Measurements from ENCODE around the gene FBXO17. TPM values are rescaled to one million over a fixed set of nuclear protein-coding genes. Genes with fewer than 3 reads are reported as not detected.
"Not testable (repeated sequence)": the region's sequence is repeated elsewhere in the genome, so short reads cannot be mapped to it uniquely, and the experiment has no call there.

Gene FBXO17
- total RNA-seq, 1 donor, result 19.9 TPM

- H3K4me3 ChIP-seq (ENCODE audit: low read depth, low read length), result no peak overlapping the region
- no peak for DNase-seq (ENCODE audit: low read depth)
- TF ChIP-seq CTCF (IDR thresholded peaks at IDR 0.05; ENCODE audit: insufficient read depth, low read depth, low read length), result no peak
Measured at GRCh38 chr19:38942471-38943181, 32.9 kb downstream of the FBXO17 start.

- TF ChIP-seq CTCF (IDR thresholded peaks at IDR 0.05; ENCODE audit: insufficient read depth, low read depth, low read length), result no peak
- no peak for DNase-seq (ENCODE audit: low read depth)
- H3K4me3 ChIP-seq (ENCODE audit: low read depth, low read length), result no peak overlapping the region
Measured at GRCh38 chr19:38941979-38942378, 33.6 kb downstream of the FBXO17 start.

- DNase-seq (ENCODE audit: low read depth); H3K4me3 ChIP-seq (ENCODE audit: low read depth, low read length): not testable (repeated sequence)
Measured at GRCh38 chr19:38941466-38941865, 34.1 kb downstream of the FBXO17 start.

GRCh38 chr19:38939957-38940356 lies 35.6 kb downstream of the FBXO17 start:
- H3K4me3 ChIP-seq (ENCODE audit: low read depth, low read length), result no peak overlapping the region
- no peak for TF ChIP-seq CTCF (IDR thresholded peaks at IDR 0.05; ENCODE audit: insufficient read depth, low read depth, low read length)
- DNase-seq (ENCODE audit: low read depth), result no peak

DNA sequence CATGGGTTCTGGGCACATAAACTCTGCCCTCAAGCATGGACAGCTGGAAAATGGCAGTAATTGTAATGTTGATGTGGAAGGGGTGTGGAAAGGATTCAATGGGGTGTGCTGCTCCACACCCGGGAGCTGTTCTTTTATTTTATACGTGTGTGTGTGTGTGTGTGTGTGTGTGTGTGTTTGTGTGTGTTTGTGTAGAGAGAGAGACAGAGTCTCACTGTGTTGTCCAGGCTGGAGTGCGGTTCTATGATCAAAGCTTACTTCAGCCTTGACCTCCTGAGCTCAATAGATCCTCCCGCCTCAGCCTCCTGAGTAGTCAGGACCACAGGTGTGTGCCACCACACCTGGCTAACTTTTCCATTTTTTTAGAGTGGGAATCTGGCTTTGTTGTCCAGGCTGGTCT lies 42.0 kb downstream of the FBXO17 start:
- no peak for TF ChIP-seq CTCF (IDR thresholded peaks at IDR 0.05; ENCODE audit: insufficient read depth, low read depth, low read length)
- no peak for DNase-seq (ENCODE audit: low read depth)

GRCh38 chr19:38932425-38933179 lies 42.9 kb downstream of the FBXO17 start:
- TF ChIP-seq CTCF (IDR thresholded peaks at IDR 0.05; ENCODE audit: insufficient read depth, low read depth, low read length), result peak; percentile 46
- H3K4me3 ChIP-seq (ENCODE audit: low read depth, low read length), result no peak overlapping the region
- peak; percentile 43 for DNase-seq (ENCODE audit: low read depth)

More for the DNA sequence above, 42.0 kb downstream of the FBXO17 start:
- no peak overlapping the region for H3K4me3 ChIP-seq (ENCODE audit: low read depth, low read length)

GRCh38 chr19:38931521-38931793 lies 44.1 kb downstream of the FBXO17 start:
- no peak for DNase-seq (ENCODE audit: low read depth)
- peak overlapping the region; percentile 86 for H3K4me3 ChIP-seq (ENCODE audit: low read depth, low read length)
- no peak for TF ChIP-seq CTCF (IDR thresholded peaks at IDR 0.05; ENCODE audit: insufficient read depth, low read depth, low read length)

Measured in fibroblast of villous mesenchyme (primary cell).